Posterior cingulate gyrus (tissue), 11 donors: ENCODE results near the gene HDLBP.
A peak's percentile ranks its signal among the peaks of the same experiment; 100 is the strongest.

ENCODE experiments used
- DNase-seq, 10 donors: peaks; one replicate each; pipeline versions ENCODE4 v3.0.0 to v3.0.0-alpha.2; 2020 to 2021; ENCODE audit warnings: mixed read lengths in 3 of 10
- intact Hi-C: fragments of 100-400 bp; cut with DNase I; formaldehyde crosslinking; loops from one replicate; pipeline ENCODE4 v1.15.1; 2023

HDLBP gene

GRCh38 chr2:241315093-241315878 lies at the start of gene HDLBP:
TSS of gene HDLBP (minus strand) at chr2:241315672. CDS start at chr2:241266869, 48,803 bp downstream.
- intact Hi-C loops: loop anchor here (2.0 to 5.0 kb wide), 2 partner anchors 42 to 98 kb away; partner anchors contain the start of gene FARP2
- peak; percentile 96 to 99 (median 98) for DNase-seq

GRCh38 chr2:241364781-241365180 lies 49.3 kb upstream of the HDLBP start:
- intact Hi-C loops: no loop called here
- no peak for DNase-seq

GRCh38 chr2:241363426-241363825 lies 48.0 kb upstream of the HDLBP start:
- no peak for DNase-seq
- intact Hi-C loops: no loop called here

GRCh38 chr2:241359481-241360045 lies 44.1 kb upstream of the HDLBP start:
- intact Hi-C loops: loop anchor here (5.0 kb wide), 1 partner anchor 42 kb away; the partner anchor contains the start of genes HDLBP and SEPTIN2

GRCh38 chr2:241358470-241358869 lies 43.0 kb upstream of the HDLBP start:
- intact Hi-C loops: loop anchor here (5.0 kb wide), 1 partner anchor 41 kb away; the partner anchor contains the start of genes HDLBP and SEPTIN2
- no peak for DNase-seq

More at GRCh38 chr2:241359481-241360045, 44.1 kb upstream of the HDLBP start:
- no peak for DNase-seq

GRCh38 chr2:241357531-241357930 lies 42.1 kb upstream of the HDLBP start:
- DNase-seq: no peak
- intact Hi-C loops: loop anchor here (5.0 kb wide), 1 partner anchor 40 kb away; the partner anchor contains the start of genes HDLBP and SEPTIN2

GRCh38 chr2:241356871-241357260 lies 41.4 kb upstream of the HDLBP start:
- DNase-seq: no peak
- intact Hi-C loops: loop anchor here (5.0 kb wide), 1 partner anchor 40 kb away; the partner anchor contains the start of genes HDLBP and SEPTIN2

- intact Hi-C loops: loop anchor here (5.0 kb wide), 1 partner anchor 39 kb away; the partner anchor contains the start of genes HDLBP and SEPTIN2
Measured at GRCh38 chr2:241355983-241356870, 40.8 kb upstream of the HDLBP start, which contains the start of gene FARP2. TSS of gene FARP2 (plus strand) at chr2:241356285. CDS start at chr2:241373108, 16,823 bp downstream.

GRCh38 chr2:241354668-241355658 lies 39.5 kb upstream of the HDLBP start:
- peak; percentile 37 to 94 (median 59) for DNase-seq
- intact Hi-C loops: loop anchor here (5.0 kb wide), 1 partner anchor 38 kb away; the partner anchor contains the start of genes HDLBP and SEPTIN2

More at GRCh38 chr2:241355983-241356870, 40.8 kb upstream of the HDLBP start, which contains the start of gene FARP2:
- DNase-seq: peak; percentile 99 to 100 (median 99)

- intact Hi-C loops: no loop called here
Measured at GRCh38 chr2:241352227-241352626, 36.8 kb upstream of the HDLBP start.

GRCh38 chr2:241351640-241352031 lies 36.2 kb upstream of the HDLBP start:
- intact Hi-C loops: no loop called here

More at GRCh38 chr2:241352227-241352626, 36.8 kb upstream of the HDLBP start:
- DNase-seq: no peak

GRCh38 chr2:241350878-241351639 lies 35.6 kb upstream of the HDLBP start:
- intact Hi-C loops: no loop called here
- no peak for DNase-seq

More at GRCh38 chr2:241351640-241352031, 36.2 kb upstream of the HDLBP start:
- DNase-seq: no peak

- intact Hi-C loops: no loop called here
- DNase-seq: no peak
Measured at GRCh38 chr2:241350530-241350877, 35.0 kb upstream of the HDLBP start.

- intact Hi-C loops: no loop called here
- DNase-seq: no peak
Measured at GRCh38 chr2:241349941-241350340, 34.5 kb upstream of the HDLBP start.

- intact Hi-C loops: no loop called here
- DNase-seq: no peak
Measured at GRCh38 chr2:241344925-241345651, 29.6 kb upstream of the HDLBP start.

- no peak for DNase-seq
- intact Hi-C loops: no loop called here
Measured at GRCh38 chr2:241340631-241341163, 25.2 kb upstream of the HDLBP start.
